Astrocyte (in vitro differentiated cells and primary cell): ENCODE results near the gene KCNQ4. TPM values are rescaled to one million over a fixed set of nuclear protein-coding genes. Genes with fewer than 3 reads are reported as not detected.

Experiments used
- DNase-seq: peaks from one replicate; pipeline ENCODE4 v3.0.0-alpha.2; 2010; ENCODE audit warnings: low read depth
- FAIRE-seq: peaks from 2 replicates; lab custom pipeline; 2011; peaks lifted over from hg19 to GRCh38; lab: Jason Lieb, UNC
- H2AFZ ChIP-seq: 2 replicates; pipeline ENCODE4 v1.6.0; 2012; ENCODE audit warnings: low read depth, low read length, inconsistent platforms
- H3K27ac ChIP-seq: 2 replicates; pipeline ENCODE4 v1.5.1; 2011; ENCODE audit warnings: low read depth, low read length, inconsistent platforms
- H3K27me3 ChIP-seq: 2 replicates; pipeline ENCODE4 v1.6.0; 2011; ENCODE audit warnings: low read length, inconsistent platforms; ENCODE audit not compliant: insufficient read depth
- H3K36me3 ChIP-seq: 2 replicates; pipeline ENCODE4 v1.5.1; 2011; ENCODE audit warnings: low read length, inconsistent platforms; ENCODE audit not compliant: insufficient read depth
- H3K4me1 ChIP-seq: 2 replicates; pipeline ENCODE4 v1.5.1; 2011; ENCODE audit warnings: low read length, inconsistent platforms; ENCODE audit not compliant: insufficient read depth
- H3K4me2 ChIP-seq: 2 replicates; pipeline ENCODE4 v1.6.0; 2012; ENCODE audit warnings: low read length, inconsistent platforms
- H3K4me3 ChIP-seq: 2 replicates; pipeline ENCODE4 v1.5.1; 2011; ENCODE audit warnings: low read depth, mild to moderate bottlenecking, low read length, inconsistent platforms; ENCODE audit not compliant: insufficient read depth
- H3K79me2 ChIP-seq: 2 replicates; pipeline ENCODE4 v1.6.0; 2012; ENCODE audit warnings: mild to moderate bottlenecking, low read length, inconsistent platforms; ENCODE audit not compliant: insufficient read depth
- H3K9ac ChIP-seq: 2 replicates; pipeline ENCODE4 v1.6.0; 2012; ENCODE audit warnings: mild to moderate bottlenecking, low read length, inconsistent platforms
- H3K9me3 ChIP-seq: 2 replicates; pipeline ENCODE4 v1.5.1; 2012; ENCODE audit warnings: low read depth, mild to moderate bottlenecking, low read length, inconsistent platforms; ENCODE audit not compliant: insufficient read depth
- H4K20me1 ChIP-seq: 2 replicates; pipeline ENCODE4 v1.6.0; 2012; ENCODE audit warnings: low read length, inconsistent platforms; ENCODE audit not compliant: insufficient read depth
- H3K27ac Mint-ChIP-seq: one replicate; pipeline ENCODE4 v1.8.0; 2021; ENCODE audit warnings: mild to moderate bottlenecking, mixed read lengths; ENCODE audit not compliant: unreplicated experiment
- H3K27me3 Mint-ChIP-seq: one replicate; pipeline ENCODE4 v1.8.0; 2021; ENCODE audit warnings: low read depth, mixed read lengths; ENCODE audit not compliant: unreplicated experiment
- H3K36me3 Mint-ChIP-seq: one replicate; pipeline ENCODE4 v1.8.0; 2021; ENCODE audit warnings: low read depth, mixed read lengths; ENCODE audit not compliant: unreplicated experiment
- H3K4me1 Mint-ChIP-seq: one replicate; pipeline ENCODE4 v1.8.0; 2021; ENCODE audit warnings: low read depth, mixed read lengths; ENCODE audit not compliant: unreplicated experiment
- H3K4me3 Mint-ChIP-seq: one replicate; pipeline ENCODE4 v1.8.0; 2021; ENCODE audit warnings: mild to moderate bottlenecking, moderate library complexity, mixed read lengths; ENCODE audit not compliant: unreplicated experiment
- H3K9me3 Mint-ChIP-seq: one replicate; pipeline ENCODE4 v1.8.0; 2021; ENCODE audit warnings: mild to moderate bottlenecking, mixed read lengths; ENCODE audit not compliant: unreplicated experiment
- EZH2 ChIP-seq: IDR thresholded peaks from 2 replicates; pipeline ENCODE4 v1.6.1; 2012; ENCODE audit warnings: mild to moderate bottlenecking, low read length, inconsistent platforms; ENCODE audit not compliant: insufficient read depth
- total RNA-seq: library from RNA; stranded (reverse); gene quantifications from 2 replicates; pipeline ENCODE4 v1.2.1, GENCODE V29; 2021
- TF ChIP-seq, protein P1 (sequence below): IDR thresholded peaks from 2 replicates; pipeline ENCODE4 v1.5.1; 2011; ENCODE audit warnings: low read depth, mild to moderate bottlenecking, inconsistent platforms, low read length, moderate library complexity; ENCODE audit not compliant: insufficient read depth

The KCNQ4 gene
- total RNA-seq, 1 donor from 2014 or later: 0.89 TPM

DNA sequence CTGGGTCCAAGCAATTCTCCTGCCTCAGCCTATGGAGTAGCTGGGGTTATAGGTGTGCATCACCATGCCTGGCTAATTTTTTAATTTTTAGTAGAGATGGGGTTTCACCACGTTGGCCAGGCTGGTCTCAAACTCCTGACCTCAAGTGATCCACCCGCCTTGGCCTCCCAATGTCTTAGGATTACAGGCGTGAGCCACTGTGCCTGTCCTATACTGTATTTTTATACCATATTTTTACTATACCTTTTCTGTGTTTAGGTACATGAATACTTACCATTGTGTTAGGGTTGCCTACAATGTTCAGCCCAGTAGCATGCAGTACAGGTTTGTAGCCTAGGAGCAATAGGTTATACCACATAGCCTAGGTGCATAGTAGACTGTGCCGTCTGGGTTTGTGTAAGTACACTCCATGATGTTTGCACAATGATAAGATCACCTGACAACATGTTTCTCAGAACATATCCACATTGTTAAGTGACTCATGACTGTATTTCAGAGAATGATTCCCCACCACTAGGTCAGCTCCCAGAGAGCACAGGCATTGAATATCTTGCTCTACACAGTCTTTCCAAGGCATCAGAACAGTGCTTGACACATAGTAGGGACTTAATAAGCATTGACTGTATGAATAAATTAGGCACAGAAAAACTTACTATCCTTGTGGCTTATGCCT is 84.6 kb downstream of the KCNQ4 start:
- peaks cover 6% of the 10 kb centered on the region for H3K4me1 Mint-ChIP-seq
- no peaks in the 10 kb centered on the region for H3K27me3 Mint-ChIP-seq
- Histone ChIP-seq H3K4me2 (no peak overlapping the region), H3K9ac (no peak overlapping the region), H3K36me3 (no peaks in the 10 kb centered on the region), H4K20me1 (no peaks in the 10 kb centered on the region), H3K4me1 (peaks cover 11% of the 10 kb centered on the region), H3K27ac (no peak overlapping the region), H3K79me2 (no peaks in the 10 kb centered on the region), H3K27me3 (no peaks in the 10 kb centered on the region), H2AFZ (no peak overlapping the region), H3K4me3 (no peak overlapping the region), H3K9me3 (peaks cover 4% of the 10 kb centered on the region)
- FAIRE-seq (no peak), DNase-seq (peak; percentile 77)
- no peak overlapping the region for H3K4me3 Mint-ChIP-seq
- H3K27ac Mint-ChIP-seq: no peak overlapping the region
- H3K9me3 Mint-ChIP-seq: peaks cover 7% of the 10 kb centered on the region
- peaks cover 2% of the 10 kb centered on the region for H3K36me3 Mint-ChIP-seq
- TF ChIP-seq, protein P1, sequence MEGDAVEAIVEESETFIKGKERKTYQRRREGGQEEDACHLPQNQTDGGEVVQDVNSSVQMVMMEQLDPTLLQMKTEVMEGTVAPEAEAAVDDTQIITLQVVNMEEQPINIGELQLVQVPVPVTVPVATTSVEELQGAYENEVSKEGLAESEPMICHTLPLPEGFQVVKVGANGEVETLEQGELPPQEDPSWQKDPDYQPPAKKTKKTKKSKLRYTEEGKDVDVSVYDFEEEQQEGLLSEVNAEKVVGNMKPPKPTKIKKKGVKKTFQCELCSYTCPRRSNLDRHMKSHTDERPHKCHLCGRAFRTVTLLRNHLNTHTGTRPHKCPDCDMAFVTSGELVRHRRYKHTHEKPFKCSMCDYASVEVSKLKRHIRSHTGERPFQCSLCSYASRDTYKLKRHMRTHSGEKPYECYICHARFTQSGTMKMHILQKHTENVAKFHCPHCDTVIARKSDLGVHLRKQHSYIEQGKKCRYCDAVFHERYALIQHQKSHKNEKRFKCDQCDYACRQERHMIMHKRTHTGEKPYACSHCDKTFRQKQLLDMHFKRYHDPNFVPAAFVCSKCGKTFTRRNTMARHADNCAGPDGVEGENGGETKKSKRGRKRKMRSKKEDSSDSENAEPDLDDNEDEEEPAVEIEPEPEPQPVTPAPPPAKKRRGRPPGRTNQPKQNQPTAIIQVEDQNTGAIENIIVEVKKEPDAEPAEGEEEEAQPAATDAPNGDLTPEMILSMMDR: no peak
- no peak for TF ChIP-seq EZH2

DNA sequence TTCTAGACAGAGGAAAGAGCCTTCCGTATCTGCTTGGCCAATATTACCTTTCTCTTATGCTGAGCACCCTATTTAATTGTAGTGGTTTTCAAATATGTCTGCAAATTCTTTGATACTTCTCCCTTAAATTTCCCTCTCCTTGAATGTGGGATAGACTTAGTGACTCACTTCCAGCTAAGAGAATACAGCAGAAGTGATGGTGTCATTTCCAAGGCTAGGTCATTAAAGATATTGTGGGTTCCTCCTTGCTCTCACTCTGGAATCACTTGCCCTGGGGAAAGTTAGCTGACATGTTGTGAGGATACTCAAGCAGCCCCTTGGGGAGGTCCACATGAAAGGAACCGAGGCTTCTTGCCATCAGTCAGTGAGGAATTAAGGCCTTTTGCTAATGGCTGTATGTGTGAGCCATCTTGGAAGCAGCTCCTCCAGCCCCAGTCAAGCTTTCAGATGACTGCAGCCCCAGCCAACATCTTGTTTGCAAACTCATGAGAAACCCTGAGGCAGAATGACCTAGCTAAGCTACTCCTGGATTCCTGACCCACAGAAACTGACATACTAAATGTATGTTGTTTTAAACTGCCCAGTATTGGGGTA is 86.6 kb downstream of the KCNQ4 start:
- peaks cover 9% of the 10 kb centered on the region for H3K4me1 Mint-ChIP-seq
- FAIRE-seq: no peak

More for the DNA sequence above, 86.6 kb downstream of the KCNQ4 start:
- Histone ChIP-seq H3K9ac (no peak overlapping the region), H3K27me3 (no peaks in the 10 kb centered on the region), H3K36me3 (no peaks in the 10 kb centered on the region), H3K27ac (no peak overlapping the region), H3K9me3 (peaks cover 4% of the 10 kb centered on the region), H3K4me3 (no peak overlapping the region), H2AFZ (no peak overlapping the region), H4K20me1 (no peaks in the 10 kb centered on the region), H3K4me1 (peaks cover 22% of the 10 kb centered on the region), H3K79me2 (no peaks in the 10 kb centered on the region), H3K4me2 (no peak overlapping the region)
- H3K27me3 Mint-ChIP-seq: no peaks in the 10 kb centered on the region
- H3K9me3 Mint-ChIP-seq: peaks cover 7% of the 10 kb centered on the region
- peaks cover 2% of the 10 kb centered on the region for H3K36me3 Mint-ChIP-seq
- H3K4me3 Mint-ChIP-seq: no peak overlapping the region
- TF ChIP-seq, protein P1: no peak
- no peak for TF ChIP-seq EZH2
- DNase-seq: peak; percentile 57
- H3K27ac Mint-ChIP-seq: no peak overlapping the region
